Activated CD4-positive, alpha-beta memory T cell treated with anti-CD3 and anti-CD28 coated beads, Interleukin-2, amount 10 ng/mL, durations not matched to agents 7 days and 5 days (primary cell): ENCODE results near the gene ANGEL1. TPM values are rescaled to one million over a fixed set of nuclear protein-coding genes. Genes with fewer than 3 reads are reported as not detected.
A peak's percentile ranks its signal among the peaks of the same experiment; 100 is the strongest.

Source experiments
- CTCF ChIA-PET: fragments of 350-600 bp; sonication (Branson Sonifier 250); formaldehyde crosslinking; loops from one replicate; lab custom pipeline; 2021; ENCODE audit warnings: antibody characterized with exemption, inconsistent platforms; lab: Charles Lee
- POLR2A ChIA-PET: fragments of 350-600 bp; sonication (Branson Sonifier 250); formaldehyde crosslinking; loops from one replicate; lab custom pipeline; 2021; ENCODE audit warnings: antibody characterized with exemption; lab: Charles Lee
- DNase-seq: peaks from one replicate; pipeline ENCODE4 v3.0.0-alpha.2; 2020
- H3K27ac Mint-ChIP-seq: one replicate; pipeline ENCODE4 v1.8.0; 2021; ENCODE audit warnings: mild to moderate bottlenecking, mixed read lengths
- H3K27me3 Mint-ChIP-seq: one replicate; pipeline ENCODE4 v1.8.0; 2021; ENCODE audit warnings: mixed read lengths
- H3K36me3 Mint-ChIP-seq: one replicate; pipeline ENCODE4 v1.8.0; 2021; ENCODE audit warnings: low read depth, mixed read lengths
- H3K4me1 Mint-ChIP-seq: one replicate; pipeline ENCODE4 v1.8.0; 2021; ENCODE audit warnings: mixed read lengths
- H3K4me3 Mint-ChIP-seq: one replicate; pipeline ENCODE4 v1.8.0; 2021; ENCODE audit warnings: mild to moderate bottlenecking, mixed read lengths
- H3K9me3 Mint-ChIP-seq: one replicate; pipeline ENCODE4 v1.8.0; 2021; ENCODE audit warnings: mixed read lengths
- total RNA-seq, 2 experiments: library from RNA; stranded (reverse); gene quantifications; one replicate each; pipeline ENCODE4 v1.2.3, GENCODE V29; 2021

Gene ANGEL1
- total RNA-seq, 2 experiments from 2014 or later = 9.9 to 11.0 TPM

DNA sequence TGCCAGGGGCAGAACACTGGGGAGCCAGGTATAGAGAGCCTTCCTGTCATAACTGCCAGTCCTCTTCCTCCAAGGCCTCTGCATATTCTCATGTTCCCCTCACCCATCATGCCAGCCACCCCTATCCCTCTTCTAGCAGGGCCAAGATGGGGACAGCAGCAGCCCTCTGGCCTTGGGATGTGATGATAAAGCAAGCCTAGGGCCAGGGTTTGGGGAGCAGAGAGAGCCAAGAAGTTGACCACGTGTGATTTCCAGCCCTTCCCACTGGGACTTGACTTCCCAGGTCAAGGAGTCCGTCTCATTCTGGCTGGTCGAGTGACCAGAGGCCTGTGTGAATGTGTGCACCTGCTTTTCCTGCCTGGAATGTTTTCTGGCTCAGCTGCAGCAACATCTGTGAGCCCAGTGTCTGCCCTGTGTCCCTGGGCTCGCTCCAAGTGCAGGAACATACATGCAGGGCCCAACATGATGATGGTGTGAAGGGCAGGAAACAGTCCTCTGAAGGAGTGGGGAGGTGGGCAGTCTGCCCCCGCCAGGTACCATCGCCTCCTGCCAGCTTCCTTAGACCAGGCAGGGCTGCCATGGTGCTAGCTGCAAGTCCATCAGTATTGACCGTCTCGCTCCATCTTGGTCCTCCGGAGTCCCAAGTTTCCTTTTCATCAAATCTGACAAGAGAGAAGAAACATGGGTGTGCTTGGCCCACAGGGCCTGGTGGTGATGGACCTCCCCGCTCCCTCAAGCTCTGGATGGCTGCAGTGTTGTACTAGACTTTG is 30.4 kb downstream of the ANGEL1 start:
- no peaks in the 10 kb centered on the region for H3K9me3 Mint-ChIP-seq
- ChIA-PET CTCF (interaction anchor here (0.8 to 7.4 kb wide), 3 partner anchors 28 to 268 kb away, joined by 3 to 60 read pairs (median 5); no protein-coding TSS in a partner anchor), POLR2A (interaction anchor here (0.8 to 3.3 kb wide), 4 partner anchors 14 to 30 kb away, joined by 3 to 17 read pairs (median 4); partner anchors contain the start of genes ANGEL1 and VASH1)
- no peak overlapping the region for H3K27ac Mint-ChIP-seq
- no peak for DNase-seq
- H3K4me3 Mint-ChIP-seq = no peak overlapping the region
- H3K36me3 Mint-ChIP-seq = no peaks in the 10 kb centered on the region
- no peaks in the 10 kb centered on the region for H3K27me3 Mint-ChIP-seq
- peaks cover 34% of the 10 kb centered on the region for H3K4me1 Mint-ChIP-seq

DNA sequence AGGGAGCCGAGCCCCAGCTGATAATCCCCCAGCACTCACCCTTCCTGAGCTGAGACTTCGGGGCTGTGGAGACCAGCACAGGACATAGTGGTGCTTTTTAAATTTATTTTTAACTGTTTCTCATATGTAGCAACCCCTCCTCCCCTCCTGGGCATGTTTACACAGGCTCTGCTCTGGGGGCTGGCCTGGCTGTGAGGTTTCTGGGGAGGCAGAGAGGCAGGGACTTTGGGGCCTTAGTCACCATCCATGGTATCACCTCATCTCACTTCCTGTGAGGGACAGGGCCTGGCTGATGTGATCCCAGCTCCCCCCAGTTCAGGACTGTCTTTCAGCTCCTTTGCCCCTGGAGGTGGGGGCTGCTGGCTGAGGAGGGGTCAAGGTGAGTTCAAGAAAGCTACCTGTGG is 31.0 kb downstream of the ANGEL1 start:
- H3K4me3 Mint-ChIP-seq = no peak overlapping the region
- no peaks in the 10 kb centered on the region for H3K9me3 Mint-ChIP-seq
- ChIA-PET POLR2A (interaction anchor here (1.0 kb wide), 1 partner anchor 17 kb away, joined by 3 read pairs; no protein-coding TSS in a partner anchor), CTCF (interaction anchor here (7.4 kb wide), 1 partner anchor 71 kb away, joined by 60 read pairs; no protein-coding TSS in a partner anchor)
- H3K27ac Mint-ChIP-seq = no peak overlapping the region
- H3K4me1 Mint-ChIP-seq = peaks cover 34% of the 10 kb centered on the region
- H3K27me3 Mint-ChIP-seq = no peaks in the 10 kb centered on the region
- no peaks in the 10 kb centered on the region for H3K36me3 Mint-ChIP-seq
- DNase-seq = no peak

DNA sequence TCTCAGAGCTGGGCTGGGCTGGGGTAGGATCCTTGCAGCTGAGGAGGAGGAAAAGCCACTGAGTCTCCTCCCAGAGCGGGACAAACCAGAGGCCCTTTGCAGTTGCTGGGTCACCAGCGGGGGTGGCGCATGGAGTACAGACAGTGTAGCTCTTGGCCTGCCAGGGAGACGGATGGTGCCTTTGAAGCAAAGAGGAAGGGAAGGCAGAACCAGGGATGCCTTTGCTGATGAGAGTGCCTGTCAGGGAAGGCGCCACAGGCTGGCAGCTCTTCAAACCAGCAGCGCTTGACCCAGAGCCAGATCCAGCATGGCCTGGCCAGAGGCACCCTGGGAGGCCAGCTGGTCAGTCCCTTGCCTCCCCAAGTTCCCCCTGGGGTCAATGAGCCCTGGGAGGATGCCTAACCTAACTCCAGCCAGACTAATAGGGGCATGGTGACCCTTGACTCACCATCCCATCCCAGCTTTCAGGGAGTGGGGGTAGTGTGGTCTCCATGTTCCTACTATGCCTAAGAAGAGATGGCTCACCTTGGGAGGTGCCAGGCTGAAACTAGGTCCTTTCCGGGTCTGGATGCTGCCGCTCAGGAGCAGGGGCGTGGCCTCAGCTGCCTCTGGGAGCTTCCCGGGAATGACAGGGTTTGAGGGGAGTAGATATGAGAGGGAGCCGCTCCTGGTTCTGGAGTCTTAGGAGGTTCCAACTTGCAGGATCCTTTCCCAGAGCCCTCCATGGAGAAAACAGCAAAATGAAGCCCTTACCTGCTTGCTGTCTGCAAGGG is 31.6 kb downstream of the ANGEL1 start:
- ChIA-PET POLR2A (interaction anchor here (1.0 to 1.8 kb wide), 2 partner anchors 12 to 17 kb away, joined by 3 to 6 read pairs; no protein-coding TSS in a partner anchor), CTCF (interaction anchor here (7.4 kb wide), 1 partner anchor 70 kb away, joined by 60 read pairs; no protein-coding TSS in a partner anchor)
- no peak overlapping the region for H3K4me3 Mint-ChIP-seq
- H3K27me3 Mint-ChIP-seq = no peaks in the 10 kb centered on the region
- H3K9me3 Mint-ChIP-seq = no peaks in the 10 kb centered on the region
- no peaks in the 10 kb centered on the region for H3K36me3 Mint-ChIP-seq
- peak; percentile 12 for DNase-seq
- H3K27ac Mint-ChIP-seq = no peak overlapping the region
- peaks cover 34% of the 10 kb centered on the region for H3K4me1 Mint-ChIP-seq

DNA sequence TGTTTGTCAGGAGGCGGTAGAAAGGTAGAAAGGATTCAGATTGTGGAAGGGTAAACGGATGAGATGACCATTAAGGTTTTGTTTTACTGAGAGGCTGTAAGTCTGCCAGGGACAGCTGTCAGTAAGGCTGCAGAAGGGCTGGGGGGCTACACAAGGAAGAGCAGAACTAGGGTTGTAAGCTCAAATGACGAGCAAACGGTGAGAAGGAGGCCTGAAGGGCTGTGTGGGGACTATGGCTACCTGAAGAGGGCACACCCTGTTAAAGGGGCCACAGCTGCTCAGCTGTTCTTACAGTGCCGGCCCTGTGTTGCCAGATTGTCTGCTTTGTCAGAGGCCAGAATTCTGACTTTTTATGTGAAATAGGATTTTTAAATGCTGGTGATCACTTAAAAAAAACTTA is 32.3 kb downstream of the ANGEL1 start:
- POLR2A ChIA-PET = interaction anchor here (1.8 kb wide), 1 partner anchor 11 kb away, joined by 6 read pairs; no protein-coding TSS in a partner anchor
- H3K4me3 Mint-ChIP-seq = no peak overlapping the region
- H3K9me3 Mint-ChIP-seq = no peaks in the 10 kb centered on the region
- no peaks in the 10 kb centered on the region for H3K36me3 Mint-ChIP-seq
- peak; percentile 3 for DNase-seq
- no peaks in the 10 kb centered on the region for H3K27me3 Mint-ChIP-seq
- H3K27ac Mint-ChIP-seq = no peak overlapping the region
- H3K4me1 Mint-ChIP-seq = peaks cover 34% of the 10 kb centered on the region
- CTCF ChIA-PET = interaction anchor here (7.4 kb wide), 1 partner anchor 70 kb away, joined by 60 read pairs; no protein-coding TSS in a partner anchor

DNA sequence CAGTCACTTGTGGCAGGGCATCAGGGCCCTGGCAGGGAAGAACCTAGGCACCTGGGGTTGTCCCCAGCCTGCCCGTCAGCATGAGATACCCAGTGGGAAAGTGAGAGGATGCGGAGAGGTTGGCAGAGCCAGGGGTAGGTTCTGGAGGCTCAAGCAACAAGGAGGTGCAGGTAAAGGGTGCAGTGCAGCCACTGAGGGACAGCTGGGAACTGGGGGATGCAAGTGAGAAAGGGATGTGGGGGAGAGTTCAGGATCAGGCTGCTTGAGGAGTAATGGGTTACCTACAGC is 32.7 kb downstream of the ANGEL1 start:
- H3K36me3 Mint-ChIP-seq = no peaks in the 10 kb centered on the region
- CTCF ChIA-PET = no interaction called here

DNA sequence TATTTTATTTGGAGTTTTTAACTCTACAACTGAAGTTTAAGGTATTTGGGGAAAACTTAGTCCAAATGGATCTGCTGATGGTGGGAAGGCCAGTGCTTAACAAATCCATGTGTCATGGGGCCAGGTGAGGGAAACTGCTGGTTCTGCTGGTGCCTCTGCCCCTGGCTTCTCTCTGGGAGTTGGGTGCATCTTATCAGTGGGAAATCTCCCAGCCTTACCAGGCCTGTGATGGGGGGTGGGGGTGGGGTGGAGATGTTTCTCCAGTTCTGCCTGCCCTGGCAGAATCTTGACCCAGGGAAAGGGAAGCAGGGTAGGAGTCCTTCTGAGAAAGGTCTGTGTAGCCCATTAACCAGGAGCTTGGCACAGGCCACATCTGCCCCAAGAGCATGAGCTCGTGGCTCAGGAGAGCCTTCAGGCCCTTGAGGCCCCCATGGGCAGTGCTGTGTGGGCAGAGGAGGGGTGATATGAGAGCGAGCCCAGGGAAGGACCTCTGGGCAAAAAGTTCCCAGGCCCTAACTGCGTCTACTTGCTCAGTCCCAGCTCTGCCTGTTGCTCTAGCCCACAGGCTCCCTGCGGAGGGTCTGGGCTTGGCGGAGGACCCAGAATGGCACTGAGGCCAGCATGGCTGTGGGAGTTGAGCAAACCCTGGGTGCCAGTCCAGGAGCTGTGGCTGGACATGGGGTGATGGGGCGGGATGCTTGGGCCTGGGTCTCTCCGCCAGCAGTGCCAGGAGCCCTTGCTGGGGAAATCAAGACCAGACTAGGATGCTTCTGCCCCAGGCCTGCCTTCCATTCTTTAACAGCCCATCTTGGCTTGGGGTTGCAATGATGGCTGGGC is 33.2 kb downstream of the ANGEL1 start:
- peak; percentile 12 for DNase-seq
- Mint-ChIP-seq H3K4me1 (peaks cover 33% of the 10 kb centered on the region), H3K36me3 (no peaks in the 10 kb centered on the region), H3K9me3 (no peaks in the 10 kb centered on the region), H3K27me3 (no peaks in the 10 kb centered on the region), H3K4me3 (no peak overlapping the region), H3K27ac (no peak overlapping the region)
- ChIA-PET CTCF (no interaction called here), POLR2A (interaction anchor here (1.8 kb wide), 1 partner anchor 11 kb away, joined by 6 read pairs; no protein-coding TSS in a partner anchor)

More for the DNA sequence above, 32.7 kb downstream of the ANGEL1 start:
- POLR2A ChIA-PET = interaction anchor here (1.8 kb wide), 1 partner anchor 11 kb away, joined by 6 read pairs; no protein-coding TSS in a partner anchor
- H3K4me3 Mint-ChIP-seq = no peak overlapping the region
- no peak overlapping the region for H3K27ac Mint-ChIP-seq
- H3K9me3 Mint-ChIP-seq = no peaks in the 10 kb centered on the region
- DNase-seq = peak; percentile 11
- no peaks in the 10 kb centered on the region for H3K27me3 Mint-ChIP-seq
- H3K4me1 Mint-ChIP-seq = peaks cover 34% of the 10 kb centered on the region

DNA sequence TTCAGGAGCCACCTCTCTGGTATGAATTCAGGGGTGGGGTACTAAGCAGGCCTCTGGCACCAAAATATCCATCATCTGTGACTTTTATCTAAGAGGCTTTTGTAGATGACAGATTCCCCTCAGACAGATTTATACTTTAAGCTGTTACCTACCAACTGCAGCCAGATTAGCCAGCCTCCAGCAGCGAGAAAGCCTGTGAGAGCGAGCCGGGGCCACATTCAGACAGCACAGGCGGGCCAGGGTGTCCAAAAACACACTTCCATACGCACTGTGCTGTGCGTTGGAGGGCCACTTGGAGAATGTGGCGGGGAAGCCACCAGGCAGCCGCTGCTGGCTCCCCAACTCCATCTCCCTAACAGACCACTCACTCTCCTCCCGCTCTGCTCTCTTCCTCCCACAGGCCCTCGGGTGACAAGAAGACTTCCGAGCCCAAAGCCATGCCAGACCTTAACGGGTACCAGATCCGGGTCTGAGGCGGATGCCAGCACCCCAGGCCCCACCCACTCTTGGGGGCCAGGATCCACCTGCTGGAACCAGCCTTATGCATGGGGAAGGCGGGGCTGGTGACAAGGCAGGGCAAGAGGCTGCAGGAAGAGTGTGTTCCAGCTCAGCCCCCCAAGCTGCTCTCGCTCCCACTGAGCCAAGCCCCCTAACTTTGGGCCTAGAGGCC is 34.0 kb downstream of the ANGEL1 start:
- peak; percentile 12 for DNase-seq
- Mint-ChIP-seq H3K4me3 (no peak overlapping the region), H3K27me3 (no peaks in the 10 kb centered on the region), H3K9me3 (no peaks in the 10 kb centered on the region), H3K36me3 (no peaks in the 10 kb centered on the region), H3K27ac (no peak overlapping the region), H3K4me1 (peaks cover 31% of the 10 kb centered on the region)
- ChIA-PET POLR2A (no interaction called here), CTCF (no interaction called here)

DNA sequence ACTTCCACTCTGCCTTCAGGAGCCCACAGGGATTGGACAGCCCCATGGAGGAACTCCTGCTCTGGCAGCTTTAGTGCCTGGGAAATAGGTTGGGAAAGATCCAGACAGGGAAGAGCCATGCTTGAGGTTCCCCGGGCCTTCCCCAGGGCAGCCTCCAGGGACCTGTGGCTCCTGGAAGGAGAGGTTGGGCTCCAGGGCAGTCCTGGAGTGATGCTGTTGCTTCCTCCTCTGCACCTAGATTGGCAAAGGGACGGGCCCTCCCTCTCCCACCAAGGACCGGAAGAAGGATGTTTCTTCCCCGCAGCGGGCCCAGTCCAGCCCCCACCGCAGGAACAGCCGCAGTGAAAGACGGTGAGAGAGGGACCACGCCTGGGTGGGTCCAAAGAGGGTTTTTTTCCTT is 35.0 kb downstream of the ANGEL1 start:
- H3K4me1 Mint-ChIP-seq = peaks cover 28% of the 10 kb centered on the region
- no peaks in the 10 kb centered on the region for H3K27me3 Mint-ChIP-seq
- H3K27ac Mint-ChIP-seq = no peak overlapping the region
- no peaks in the 10 kb centered on the region for H3K36me3 Mint-ChIP-seq
- peak; percentile 15 for DNase-seq
- no peak overlapping the region for H3K4me3 Mint-ChIP-seq
- ChIA-PET POLR2A (no interaction called here), CTCF (interaction anchor here (1.1 to 1.4 kb wide), 2 partner anchors 7 to 33 kb away, joined by 3 to 5 read pairs; no protein-coding TSS in a partner anchor)
- H3K9me3 Mint-ChIP-seq = no peaks in the 10 kb centered on the region

DNA sequence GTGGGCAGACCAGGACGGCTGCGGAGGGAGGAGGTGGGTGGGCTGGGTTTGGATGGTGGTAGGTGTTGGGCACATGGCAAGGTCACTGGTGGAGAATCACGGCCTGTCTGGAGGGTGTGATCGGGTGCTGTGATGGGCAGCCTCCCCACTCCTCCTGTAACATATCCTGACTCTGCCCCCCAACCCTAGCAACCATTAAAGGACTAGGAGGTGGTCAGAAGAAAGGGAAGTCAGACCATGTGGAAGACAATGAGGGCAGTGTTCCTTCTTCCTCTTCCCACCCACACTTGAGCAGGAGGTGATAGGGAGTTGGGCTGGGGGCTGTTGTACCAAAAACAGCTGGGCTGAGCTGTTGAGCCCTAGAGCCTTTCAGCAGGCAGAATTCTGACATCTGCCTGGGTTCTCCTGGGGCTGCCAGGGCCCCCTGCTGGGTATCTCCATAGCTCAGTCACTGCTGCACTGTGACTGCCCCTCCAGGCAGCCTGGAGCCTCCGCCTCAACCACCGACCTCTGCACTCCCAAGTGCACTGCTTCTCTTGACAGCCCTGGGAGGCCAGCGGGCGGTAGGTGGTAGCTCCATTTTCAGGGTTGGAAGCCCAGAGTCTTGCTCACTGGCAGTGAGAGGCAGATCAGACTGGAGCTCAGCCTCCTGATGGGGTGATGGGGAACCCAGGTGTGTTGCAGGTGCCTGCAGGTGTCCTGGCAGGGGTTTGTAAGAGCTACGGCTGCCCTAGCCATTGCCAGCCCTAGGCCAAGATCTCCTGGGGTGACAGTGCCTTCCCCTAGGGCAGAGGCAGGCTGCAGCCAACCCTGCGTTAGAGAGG is 36.0 kb downstream of the ANGEL1 start:
- H3K9me3 Mint-ChIP-seq = no peaks in the 10 kb centered on the region
- peak; percentile 13 for DNase-seq
- ChIA-PET CTCF (interaction anchor here (0.7 to 1.4 kb wide), 4 partner anchors 9 to 67 kb away, joined by 3 to 5 read pairs (median 4); no protein-coding TSS in a partner anchor), POLR2A (interaction anchor here (1.1 kb wide), 1 partner anchor 11 kb away, joined by 3 read pairs; no protein-coding TSS in a partner anchor)
- peaks cover 17% of the 10 kb centered on the region for H3K4me1 Mint-ChIP-seq
- no peaks in the 10 kb centered on the region for H3K27me3 Mint-ChIP-seq
- no peak overlapping the region for H3K27ac Mint-ChIP-seq
- no peak overlapping the region for H3K4me3 Mint-ChIP-seq
- no peaks in the 10 kb centered on the region for H3K36me3 Mint-ChIP-seq

DNA sequence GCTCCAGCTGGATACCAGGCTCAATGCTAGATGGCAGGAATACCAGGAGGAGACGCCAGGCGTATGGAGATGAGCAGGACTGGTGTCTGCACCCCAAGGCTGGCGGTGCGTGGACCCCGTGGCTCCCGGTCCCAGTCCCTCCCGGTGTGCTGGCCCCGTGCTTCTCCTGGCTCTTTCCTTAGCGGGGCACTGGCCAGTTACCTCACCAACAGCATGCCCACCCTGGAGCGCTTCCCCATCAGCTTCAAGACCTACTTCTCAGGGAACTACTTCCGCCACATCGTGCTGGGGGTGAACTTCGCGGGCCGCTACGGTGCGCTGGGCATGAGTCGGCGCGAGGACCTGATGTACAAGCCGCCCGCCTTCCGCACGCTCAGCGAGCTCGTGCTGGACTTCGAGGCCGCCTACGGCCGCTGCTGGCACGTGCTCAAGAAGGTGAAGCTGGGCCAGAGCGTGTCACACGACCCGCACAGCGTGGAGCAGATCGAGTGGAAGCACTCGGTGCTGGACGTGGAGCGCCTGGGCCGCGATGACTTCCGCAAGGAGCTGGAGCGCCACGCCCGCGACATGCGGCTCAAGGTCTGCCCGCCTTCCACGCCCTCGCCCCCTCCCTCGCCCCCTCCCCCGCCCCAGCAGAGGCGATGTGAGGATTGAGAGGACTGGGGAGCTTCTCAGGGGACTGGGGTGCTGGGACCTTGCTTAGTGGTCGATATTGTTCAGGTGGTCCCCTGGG is 36.8 kb downstream of the ANGEL1 start:
- H3K27ac Mint-ChIP-seq = no peak overlapping the region
- peak; percentile 10 for DNase-seq
- CTCF ChIA-PET = interaction anchor here (0.7 to 1.4 kb wide), 3 partner anchors 9 to 66 kb away, joined by 3 to 5 read pairs (median 5); no protein-coding TSS in a partner anchor
- H3K36me3 Mint-ChIP-seq = no peaks in the 10 kb centered on the region
- POLR2A ChIA-PET = no interaction called here
- H3K27me3 Mint-ChIP-seq = no peaks in the 10 kb centered on the region
- H3K9me3 Mint-ChIP-seq = no peaks in the 10 kb centered on the region
- H3K4me1 Mint-ChIP-seq = peaks cover 14% of the 10 kb centered on the region
- no peak overlapping the region for H3K4me3 Mint-ChIP-seq
